ENCODE results near the gene FRRS1L.
A peak's percentile ranks its signal among the peaks of the same experiment; 100 is the strongest.

The FRRS1L gene

GRCh38 chr9:109176963-109177362 lies 9.9 kb upstream of the FRRS1L start:
- in situ Hi-C loops (cut with HindIII; ENCODE audit: low sequenced_read_pairs) = no loop called here

DNA sequence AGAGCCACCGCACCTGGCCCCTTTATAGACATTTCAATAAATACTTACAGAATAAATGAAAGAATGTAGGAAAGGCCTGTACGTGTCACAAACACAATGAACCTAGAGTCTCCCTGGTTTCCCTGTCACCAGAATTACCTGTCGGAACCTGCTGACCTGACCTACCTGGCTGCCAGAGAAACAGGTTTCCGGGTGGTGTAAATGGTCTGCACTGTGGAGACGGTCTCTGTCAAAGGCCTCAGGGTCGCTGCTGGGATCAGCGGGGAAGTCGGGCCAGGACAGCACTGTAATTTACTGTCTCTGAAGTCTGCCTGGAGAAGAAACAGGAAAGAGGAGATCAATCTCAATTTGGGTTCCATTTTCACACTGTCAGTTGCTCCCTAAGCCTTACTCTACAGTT lies 9.3 kb upstream of the FRRS1L start:
- no peak overlapping the region for H3K4me3 ChIP-seq (ENCODE audit: low read depth, low read length)
- DNase-seq (ENCODE audit: low read depth, low spot score) = no peak
- TF ChIP-seq, protein P1, sequence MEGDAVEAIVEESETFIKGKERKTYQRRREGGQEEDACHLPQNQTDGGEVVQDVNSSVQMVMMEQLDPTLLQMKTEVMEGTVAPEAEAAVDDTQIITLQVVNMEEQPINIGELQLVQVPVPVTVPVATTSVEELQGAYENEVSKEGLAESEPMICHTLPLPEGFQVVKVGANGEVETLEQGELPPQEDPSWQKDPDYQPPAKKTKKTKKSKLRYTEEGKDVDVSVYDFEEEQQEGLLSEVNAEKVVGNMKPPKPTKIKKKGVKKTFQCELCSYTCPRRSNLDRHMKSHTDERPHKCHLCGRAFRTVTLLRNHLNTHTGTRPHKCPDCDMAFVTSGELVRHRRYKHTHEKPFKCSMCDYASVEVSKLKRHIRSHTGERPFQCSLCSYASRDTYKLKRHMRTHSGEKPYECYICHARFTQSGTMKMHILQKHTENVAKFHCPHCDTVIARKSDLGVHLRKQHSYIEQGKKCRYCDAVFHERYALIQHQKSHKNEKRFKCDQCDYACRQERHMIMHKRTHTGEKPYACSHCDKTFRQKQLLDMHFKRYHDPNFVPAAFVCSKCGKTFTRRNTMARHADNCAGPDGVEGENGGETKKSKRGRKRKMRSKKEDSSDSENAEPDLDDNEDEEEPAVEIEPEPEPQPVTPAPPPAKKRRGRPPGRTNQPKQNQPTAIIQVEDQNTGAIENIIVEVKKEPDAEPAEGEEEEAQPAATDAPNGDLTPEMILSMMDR (IDR thresholded peaks at IDR 0.05; ENCODE audit: low read depth, low read length) = no peak
- in situ Hi-C loops (cut with HindIII; ENCODE audit: low sequenced_read_pairs) = no loop called here

More at GRCh38 chr9:109176963-109177362, 9.9 kb upstream of the FRRS1L start:
- no peak for DNase-seq (ENCODE audit: low read depth, low spot score)
- H3K4me3 ChIP-seq (ENCODE audit: low read depth, low read length) = no peak overlapping the region
- TF ChIP-seq, protein P1 (IDR thresholded peaks at IDR 0.05; ENCODE audit: low read depth, low read length) = no peak

- in situ Hi-C loops (cut with HindIII; ENCODE audit: low sequenced_read_pairs) = no loop called here
- H3K4me3 ChIP-seq (ENCODE audit: low read depth, low read length) = no peak overlapping the region
- DNase-seq (ENCODE audit: low read depth, low spot score) = no peak
- TF ChIP-seq, protein P1 (IDR thresholded peaks at IDR 0.05; ENCODE audit: low read depth, low read length) = no peak
Measured at GRCh38 chr9:109172935-109173334, 5.9 kb upstream of the FRRS1L start.

DNA sequence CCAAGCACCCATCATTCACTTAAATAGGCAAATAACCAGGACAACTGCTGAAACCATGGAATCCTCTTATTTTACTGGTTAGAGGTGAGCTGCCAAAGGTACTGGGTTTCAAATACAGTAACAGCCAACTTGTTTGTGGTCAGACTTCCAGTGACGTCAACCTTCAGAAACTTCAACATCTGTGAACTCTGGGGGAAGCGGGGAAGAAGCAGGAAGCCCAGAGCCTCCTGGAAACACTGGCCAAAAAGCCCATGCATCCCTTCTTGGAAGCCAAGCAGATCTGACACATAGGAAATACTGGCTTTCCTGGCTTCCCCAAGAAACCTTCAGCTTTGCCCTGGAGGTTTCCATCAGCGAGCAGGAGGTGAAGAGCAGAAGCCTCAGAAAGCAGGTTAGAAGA lies 4.9 kb upstream of the FRRS1L start:
- TF ChIP-seq, protein P1 (IDR thresholded peaks at IDR 0.05; ENCODE audit: low read depth, low read length) = no peak

GRCh38 chr9:109168170-109168569 lies 1.1 kb upstream of the FRRS1L start:
- in situ Hi-C loops (cut with HindIII; ENCODE audit: low sequenced_read_pairs) = no loop called here
- no peak for DNase-seq (ENCODE audit: low read depth, low spot score)
- TF ChIP-seq, protein P1 (IDR thresholded peaks at IDR 0.05; ENCODE audit: low read depth, low read length) = no peak
- no peak overlapping the region for H3K4me3 ChIP-seq (ENCODE audit: low read depth, low read length)

More for the DNA sequence above, 4.9 kb upstream of the FRRS1L start:
- in situ Hi-C loops (cut with HindIII; ENCODE audit: low sequenced_read_pairs) = no loop called here
- peak; percentile 49 for DNase-seq (ENCODE audit: low read depth, low spot score)
- H3K4me3 ChIP-seq (ENCODE audit: low read depth, low read length) = no peak overlapping the region

DNA sequence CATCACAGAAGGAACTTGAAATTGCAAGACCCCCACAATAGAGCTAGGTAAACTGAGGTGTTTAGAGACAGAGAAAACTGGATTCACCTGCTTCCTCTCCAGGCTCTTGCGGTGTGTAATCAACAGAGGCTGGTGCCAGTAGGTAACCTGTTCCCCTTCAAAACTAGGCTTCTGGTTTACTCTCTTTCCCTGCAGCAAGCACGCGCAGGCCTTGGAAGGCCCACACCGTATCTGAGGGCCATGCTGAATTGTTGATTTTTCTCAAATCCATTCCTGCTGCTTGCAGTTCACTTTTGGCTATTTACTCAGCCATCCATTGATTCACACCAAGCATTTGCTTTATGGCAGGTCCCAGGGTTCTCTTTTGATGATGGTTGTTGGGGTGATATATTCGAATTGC lies 667 bp upstream of the FRRS1L start:
- TF ChIP-seq, protein P1 (IDR thresholded peaks at IDR 0.05; ENCODE audit: low read depth, low read length) = no peak
- H3K4me3 ChIP-seq (ENCODE audit: low read depth, low read length) = no peak overlapping the region
- in situ Hi-C loops (cut with HindIII; ENCODE audit: low sequenced_read_pairs) = no loop called here
- DNase-seq (ENCODE audit: low read depth, low spot score) = no peak
